Astrocyte of the spinal cord (primary cell): ENCODE measurements around the gene TNFSF9.
"Not testable (repeated sequence)": the region's sequence is repeated elsewhere in the genome, so short reads cannot be mapped to it uniquely, and the experiment has no call there.

Source experiments
- DNase-seq: peaks from one replicate; pipeline ENCODE4 v3.0.0; 2011; ENCODE audit warnings: low read depth, low spot score
- H3K4me3 ChIP-seq: 2 replicates; pipeline ENCODE4 v1.5.1; 2011; ENCODE audit warnings: low read depth, mild to moderate bottlenecking, low read length, moderate library complexity
- CTCF ChIP-seq: IDR thresholded peaks from 2 replicates; pipeline ENCODE4 v1.5.1; 2012; ENCODE audit warnings: low read depth, mild to moderate bottlenecking, low read length, inconsistent platforms
- in situ Hi-C: cut with HindIII; loops from 2 replicates; pipeline ENCODE4 v1.10.0; 2017; ENCODE audit warnings: low sequenced_read_pairs

The TNFSF9 gene

GRCh38 chr19:6540918-6541689 is 10.3 kb downstream of the TNFSF9 start:
- DNase-seq: no peak
- no peak overlapping the region for H3K4me3 ChIP-seq
- no peak for TF ChIP-seq CTCF
- in situ Hi-C loops: no loop called here

- no peak for DNase-seq
- no peak overlapping the region for H3K4me3 ChIP-seq
- no peak for TF ChIP-seq CTCF
- in situ Hi-C loops: no loop called here
Measured at GRCh38 chr19:6543866-6544347, 13.1 kb downstream of the TNFSF9 start.

- in situ Hi-C loops, H3K4me3 ChIP-seq, DNase-seq: not testable (repeated sequence)
Measured at GRCh38 chr19:6550679-6551078, 19.9 kb downstream of the TNFSF9 start.

GRCh38 chr19:6551091-6551490 is 20.3 kb downstream of the TNFSF9 start:
- no peak for TF ChIP-seq CTCF
- DNase-seq: no peak
- in situ Hi-C loops: no loop called here
- H3K4me3 ChIP-seq: no peak overlapping the region

- DNase-seq: no peak
- in situ Hi-C loops: no loop called here
- TF ChIP-seq CTCF: no peak
- H3K4me3 ChIP-seq: no peak overlapping the region
Measured at GRCh38 chr19:6551607-6552450, 21.0 kb downstream of the TNFSF9 start.

- TF ChIP-seq CTCF: no peak
- in situ Hi-C loops: no loop called here
- no peak for DNase-seq
- H3K4me3 ChIP-seq: no peak overlapping the region
Measured at GRCh38 chr19:6556043-6556449, 25.2 kb downstream of the TNFSF9 start.
